ENCODE measurements around the gene OR52N5.

DNA sequence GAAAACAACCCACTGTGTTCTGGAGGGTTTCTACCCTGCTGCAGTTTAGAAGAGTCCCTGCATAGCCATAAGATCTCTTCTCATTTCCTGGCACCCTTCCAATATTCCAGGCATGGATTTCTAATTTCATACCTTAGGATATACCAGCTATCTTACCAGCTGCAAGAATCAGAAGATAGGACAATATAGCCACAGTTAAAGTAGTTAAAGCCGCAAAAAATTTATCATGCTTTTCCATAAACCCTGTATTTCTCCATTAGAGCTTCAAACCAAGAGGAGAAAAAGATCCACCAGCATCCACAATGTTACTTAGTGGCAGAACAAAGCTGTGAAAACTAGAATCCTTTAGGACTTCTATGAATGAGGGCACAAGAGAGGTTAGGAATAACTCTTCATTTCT is 55.5 kb downstream of the OR52N5 start:
- TF ChIP-seq, protein P1, sequence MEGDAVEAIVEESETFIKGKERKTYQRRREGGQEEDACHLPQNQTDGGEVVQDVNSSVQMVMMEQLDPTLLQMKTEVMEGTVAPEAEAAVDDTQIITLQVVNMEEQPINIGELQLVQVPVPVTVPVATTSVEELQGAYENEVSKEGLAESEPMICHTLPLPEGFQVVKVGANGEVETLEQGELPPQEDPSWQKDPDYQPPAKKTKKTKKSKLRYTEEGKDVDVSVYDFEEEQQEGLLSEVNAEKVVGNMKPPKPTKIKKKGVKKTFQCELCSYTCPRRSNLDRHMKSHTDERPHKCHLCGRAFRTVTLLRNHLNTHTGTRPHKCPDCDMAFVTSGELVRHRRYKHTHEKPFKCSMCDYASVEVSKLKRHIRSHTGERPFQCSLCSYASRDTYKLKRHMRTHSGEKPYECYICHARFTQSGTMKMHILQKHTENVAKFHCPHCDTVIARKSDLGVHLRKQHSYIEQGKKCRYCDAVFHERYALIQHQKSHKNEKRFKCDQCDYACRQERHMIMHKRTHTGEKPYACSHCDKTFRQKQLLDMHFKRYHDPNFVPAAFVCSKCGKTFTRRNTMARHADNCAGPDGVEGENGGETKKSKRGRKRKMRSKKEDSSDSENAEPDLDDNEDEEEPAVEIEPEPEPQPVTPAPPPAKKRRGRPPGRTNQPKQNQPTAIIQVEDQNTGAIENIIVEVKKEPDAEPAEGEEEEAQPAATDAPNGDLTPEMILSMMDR (IDR thresholded peaks at IDR 0.05): no peak
- TF ChIP-seq, protein P2, sequence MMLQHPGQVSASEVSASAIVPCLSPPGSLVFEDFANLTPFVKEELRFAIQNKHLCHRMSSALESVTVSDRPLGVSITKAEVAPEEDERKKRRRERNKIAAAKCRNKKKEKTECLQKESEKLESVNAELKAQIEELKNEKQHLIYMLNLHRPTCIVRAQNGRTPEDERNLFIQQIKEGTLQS (CRISPR knock-in tag; conservative IDR thresholded peaks at IDR 0.05): no peak
- TF ChIP-seq CREB1 (CRISPR knock-in tag; IDR thresholded peaks at IDR 0.05) (no peak), TEAD4 (CRISPR knock-in tag; IDR thresholded peaks at IDR 0.05) (no peak), JUN (CRISPR knock-in tag; IDR thresholded peaks at IDR 0.05) (no peak), ZNF121 (CRISPR knock-in tag; IDR thresholded peaks at IDR 0.05) (no peak), ZNF423 (CRISPR knock-in tag; IDR thresholded peaks at IDR 0.05) (no peak), ESRRA (CRISPR knock-in tag; IDR thresholded peaks at IDR 0.05; ENCODE audit: borderline replicate concordance) (no peak), ATF2 (CRISPR knock-in tag; IDR thresholded peaks at IDR 0.05; ENCODE audit: borderline replicate concordance, low read depth) (no peak), NFYB (CRISPR knock-in tag; conservative IDR thresholded peaks at IDR 0.05; ENCODE audit: low read depth) (no peak)
- TF ChIP-seq, protein P3, sequence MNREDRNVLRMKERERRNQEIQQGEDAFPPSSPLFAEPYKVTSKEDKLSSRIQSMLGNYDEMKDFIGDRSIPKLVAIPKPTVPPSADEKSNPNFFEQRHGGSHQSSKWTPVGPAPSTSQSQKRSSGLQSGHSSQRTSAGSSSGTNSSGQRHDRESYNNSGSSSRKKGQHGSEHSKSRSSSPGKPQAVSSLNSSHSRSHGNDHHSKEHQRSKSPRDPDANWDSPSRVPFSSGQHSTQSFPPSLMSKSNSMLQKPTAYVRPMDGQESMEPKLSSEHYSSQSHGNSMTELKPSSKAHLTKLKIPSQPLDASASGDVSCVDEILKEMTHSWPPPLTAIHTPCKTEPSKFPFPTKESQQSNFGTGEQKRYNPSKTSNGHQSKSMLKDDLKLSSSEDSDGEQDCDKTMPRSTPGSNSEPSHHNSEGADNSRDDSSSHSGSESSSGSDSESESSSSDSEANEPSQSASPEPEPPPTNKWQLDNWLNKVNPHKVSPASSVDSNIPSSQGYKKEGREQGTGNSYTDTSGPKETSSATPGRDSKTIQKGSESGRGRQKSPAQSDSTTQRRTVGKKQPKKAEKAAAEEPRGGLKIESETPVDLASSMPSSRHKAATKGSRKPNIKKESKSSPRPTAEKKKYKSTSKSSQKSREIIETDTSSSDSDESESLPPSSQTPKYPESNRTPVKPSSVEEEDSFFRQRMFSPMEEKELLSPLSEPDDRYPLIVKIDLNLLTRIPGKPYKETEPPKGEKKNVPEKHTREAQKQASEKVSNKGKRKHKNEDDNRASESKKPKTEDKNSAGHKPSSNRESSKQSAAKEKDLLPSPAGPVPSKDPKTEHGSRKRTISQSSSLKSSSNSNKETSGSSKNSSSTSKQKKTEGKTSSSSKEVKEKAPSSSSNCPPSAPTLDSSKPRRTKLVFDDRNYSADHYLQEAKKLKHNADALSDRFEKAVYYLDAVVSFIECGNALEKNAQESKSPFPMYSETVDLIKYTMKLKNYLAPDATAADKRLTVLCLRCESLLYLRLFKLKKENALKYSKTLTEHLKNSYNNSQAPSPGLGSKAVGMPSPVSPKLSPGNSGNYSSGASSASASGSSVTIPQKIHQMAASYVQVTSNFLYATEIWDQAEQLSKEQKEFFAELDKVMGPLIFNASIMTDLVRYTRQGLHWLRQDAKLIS (CRISPR knock-in tag; IDR thresholded peaks at IDR 0.05; ENCODE audit: borderline replicate concordance): no peak

Measured in WTC11 (cell line).